GM12865 (cell line): ENCODE data around the gene SARS1.

Experiments
- DNase-seq: peaks from one replicate; pipeline ENCODE4 v3.0.0; 2010; ENCODE audit warnings: low read depth
- H3K4me3 ChIP-seq: 2 replicates; pipeline ENCODE4 v1.5.1; 2011; ENCODE audit warnings: mild to moderate bottlenecking, low read depth, low read length, control low read depth
- TF ChIP-seq, protein P1 (sequence below): IDR thresholded peaks from 2 replicates; pipeline ENCODE4 v1.5.1; 2011; ENCODE audit warnings: low read length, control low read depth, low read depth, inconsistent platforms; ENCODE audit not compliant: insufficient read depth; ENCODE audit errors: missing control alignments

The SARS1 gene

DNA sequence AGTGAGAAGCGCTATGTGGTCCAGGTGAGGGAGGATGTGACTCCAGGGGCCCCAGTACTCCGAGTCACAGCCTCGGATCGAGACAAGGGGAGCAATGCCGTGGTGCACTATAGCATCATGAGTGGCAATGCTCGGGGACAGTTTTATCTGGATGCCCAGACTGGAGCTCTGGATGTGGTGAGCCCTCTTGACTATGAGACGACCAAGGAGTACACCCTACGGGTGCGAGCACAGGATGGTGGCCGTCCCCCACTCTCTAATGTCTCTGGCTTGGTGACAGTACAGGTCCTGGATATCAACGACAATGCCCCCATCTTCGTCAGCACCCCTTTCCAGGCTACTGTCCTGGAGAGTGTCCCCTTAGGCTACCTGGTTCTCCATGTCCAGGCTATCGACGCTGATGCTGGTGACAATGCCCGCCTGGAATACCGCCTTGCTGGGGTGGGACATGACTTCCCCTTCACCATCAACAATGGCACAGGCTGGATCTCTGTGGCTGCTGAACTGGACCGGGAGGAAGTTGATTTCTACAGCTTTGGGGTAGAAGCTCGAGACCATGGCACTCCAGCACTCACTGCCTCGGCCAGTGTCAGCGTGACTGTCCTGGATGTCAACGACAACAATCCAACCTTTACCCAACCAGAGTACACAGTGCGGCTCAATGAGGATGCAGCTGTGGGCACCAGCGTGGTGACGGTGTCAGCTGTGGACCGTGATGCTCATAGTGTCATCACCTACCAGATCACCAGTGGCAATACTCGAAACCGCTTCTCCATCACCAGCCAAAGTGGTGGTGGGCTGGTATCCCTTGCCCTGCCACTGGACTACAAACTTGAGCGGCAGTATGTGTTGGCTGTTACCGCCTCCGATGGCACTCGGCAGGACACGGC is 37.8 kb downstream of the SARS1 start:
- H3K4me3 ChIP-seq: no peak overlapping the region
- TF ChIP-seq, protein P1, sequence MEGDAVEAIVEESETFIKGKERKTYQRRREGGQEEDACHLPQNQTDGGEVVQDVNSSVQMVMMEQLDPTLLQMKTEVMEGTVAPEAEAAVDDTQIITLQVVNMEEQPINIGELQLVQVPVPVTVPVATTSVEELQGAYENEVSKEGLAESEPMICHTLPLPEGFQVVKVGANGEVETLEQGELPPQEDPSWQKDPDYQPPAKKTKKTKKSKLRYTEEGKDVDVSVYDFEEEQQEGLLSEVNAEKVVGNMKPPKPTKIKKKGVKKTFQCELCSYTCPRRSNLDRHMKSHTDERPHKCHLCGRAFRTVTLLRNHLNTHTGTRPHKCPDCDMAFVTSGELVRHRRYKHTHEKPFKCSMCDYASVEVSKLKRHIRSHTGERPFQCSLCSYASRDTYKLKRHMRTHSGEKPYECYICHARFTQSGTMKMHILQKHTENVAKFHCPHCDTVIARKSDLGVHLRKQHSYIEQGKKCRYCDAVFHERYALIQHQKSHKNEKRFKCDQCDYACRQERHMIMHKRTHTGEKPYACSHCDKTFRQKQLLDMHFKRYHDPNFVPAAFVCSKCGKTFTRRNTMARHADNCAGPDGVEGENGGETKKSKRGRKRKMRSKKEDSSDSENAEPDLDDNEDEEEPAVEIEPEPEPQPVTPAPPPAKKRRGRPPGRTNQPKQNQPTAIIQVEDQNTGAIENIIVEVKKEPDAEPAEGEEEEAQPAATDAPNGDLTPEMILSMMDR: no peak

DNA sequence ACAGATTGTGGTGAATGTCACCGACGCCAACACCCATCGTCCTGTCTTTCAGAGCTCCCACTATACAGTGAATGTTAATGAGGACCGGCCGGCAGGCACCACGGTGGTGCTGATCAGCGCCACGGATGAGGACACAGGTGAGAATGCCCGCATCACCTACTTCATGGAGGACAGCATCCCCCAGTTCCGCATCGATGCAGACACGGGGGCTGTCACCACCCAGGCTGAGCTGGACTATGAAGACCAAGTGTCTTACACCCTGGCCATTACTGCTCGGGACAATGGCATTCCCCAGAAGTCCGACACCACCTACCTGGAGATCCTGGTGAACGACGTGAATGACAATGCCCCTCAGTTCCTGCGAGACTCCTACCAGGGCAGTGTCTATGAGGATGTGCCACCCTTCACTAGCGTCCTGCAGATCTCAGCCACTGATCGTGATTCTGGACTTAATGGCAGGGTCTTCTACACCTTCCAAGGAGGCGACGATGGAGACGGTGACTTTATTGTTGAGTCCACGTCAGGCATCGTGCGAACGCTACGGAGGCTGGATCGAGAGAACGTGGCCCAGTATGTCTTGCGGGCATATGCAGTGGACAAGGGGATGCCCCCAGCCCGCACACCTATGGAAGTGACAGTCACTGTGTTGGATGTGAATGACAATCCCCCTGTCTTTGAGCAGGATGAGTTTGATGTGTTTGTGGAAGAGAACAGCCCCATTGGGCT is 38.6 kb downstream of the SARS1 start:
- TF ChIP-seq, protein P1: no peak
- no peak for DNase-seq
- H3K4me3 ChIP-seq: no peak overlapping the region

More for the DNA sequence above, 37.8 kb downstream of the SARS1 start:
- no peak for DNase-seq

DNA sequence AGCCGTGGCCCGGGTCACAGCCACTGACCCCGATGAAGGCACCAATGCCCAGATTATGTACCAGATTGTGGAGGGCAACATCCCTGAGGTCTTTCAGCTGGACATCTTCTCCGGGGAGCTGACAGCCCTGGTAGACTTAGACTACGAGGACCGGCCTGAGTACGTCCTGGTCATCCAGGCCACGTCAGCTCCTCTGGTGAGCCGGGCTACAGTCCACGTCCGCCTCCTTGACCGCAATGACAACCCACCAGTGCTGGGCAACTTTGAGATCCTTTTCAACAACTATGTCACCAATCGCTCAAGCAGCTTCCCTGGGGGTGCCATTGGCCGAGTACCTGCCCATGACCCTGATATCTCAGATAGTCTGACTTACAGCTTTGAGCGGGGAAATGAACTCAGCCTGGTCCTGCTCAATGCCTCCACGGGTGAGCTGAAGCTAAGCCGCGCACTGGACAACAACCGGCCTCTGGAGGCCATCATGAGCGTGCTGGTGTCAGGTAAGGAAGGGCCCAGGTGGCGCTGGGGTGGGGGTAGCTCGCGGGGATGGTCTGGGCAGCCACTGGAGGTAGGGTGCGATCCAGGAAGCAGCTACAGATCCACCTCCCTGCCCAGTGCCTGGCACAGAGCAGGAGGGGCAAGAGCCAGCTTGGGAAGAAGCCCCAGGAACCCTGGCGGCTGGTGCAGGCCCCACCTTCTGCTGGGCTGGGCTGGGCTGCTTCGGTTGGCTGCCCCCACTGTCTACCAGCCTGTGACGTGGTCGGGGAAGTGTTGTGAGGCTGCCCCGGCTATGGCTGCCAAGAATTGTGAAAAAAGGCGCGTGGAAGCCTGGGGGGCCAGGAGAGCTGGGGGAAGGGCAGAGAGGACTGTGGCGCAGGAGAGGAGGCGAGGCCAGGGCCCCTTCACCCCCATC is 39.4 kb downstream of the SARS1 start:
- DNase-seq: no peak
- TF ChIP-seq, protein P1: no peak
- H3K4me3 ChIP-seq: no peak overlapping the region

DNA sequence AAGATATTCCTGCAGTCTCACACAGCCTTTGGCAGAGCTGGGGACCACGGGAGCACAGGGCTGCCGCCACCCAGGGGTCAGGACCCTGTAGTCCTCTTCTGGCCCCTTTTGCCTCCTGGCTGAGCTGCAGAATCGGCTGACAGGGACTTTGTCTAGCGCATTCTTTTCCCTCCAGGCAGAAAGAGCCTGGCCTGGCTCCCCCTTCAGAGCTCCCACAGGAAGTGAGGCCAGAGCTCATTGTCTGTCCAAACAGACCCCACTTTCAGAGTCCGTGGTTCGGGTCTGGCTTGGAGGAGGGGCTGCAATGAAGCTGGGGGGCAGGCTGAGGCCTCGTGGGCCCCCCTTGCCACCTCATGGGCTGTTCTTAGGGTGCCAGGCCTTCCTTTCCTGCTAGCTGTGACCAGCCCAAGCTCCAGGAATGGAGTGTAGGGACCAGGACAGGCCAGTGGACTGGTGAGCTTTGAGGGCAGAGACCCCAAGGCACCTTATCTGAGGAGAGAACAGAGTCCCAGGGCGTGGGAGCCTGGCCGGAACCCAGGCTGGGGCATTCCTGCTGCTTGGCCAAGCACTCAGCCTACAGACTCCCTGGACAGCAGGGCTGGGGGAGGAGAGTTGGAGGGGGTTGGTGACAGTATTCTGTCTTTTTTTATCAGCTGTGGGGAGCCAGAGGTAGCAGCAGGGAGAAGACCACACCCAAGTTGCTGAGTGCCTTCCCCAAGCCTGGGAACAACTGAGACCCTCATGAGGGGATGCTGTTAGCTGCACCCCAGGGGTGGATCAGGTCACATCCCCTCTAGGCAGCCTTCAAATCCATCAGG is 40.3 kb downstream of the SARS1 start:
- H3K4me3 ChIP-seq: no peak overlapping the region
- TF ChIP-seq, protein P1: no peak
- no peak for DNase-seq

DNA sequence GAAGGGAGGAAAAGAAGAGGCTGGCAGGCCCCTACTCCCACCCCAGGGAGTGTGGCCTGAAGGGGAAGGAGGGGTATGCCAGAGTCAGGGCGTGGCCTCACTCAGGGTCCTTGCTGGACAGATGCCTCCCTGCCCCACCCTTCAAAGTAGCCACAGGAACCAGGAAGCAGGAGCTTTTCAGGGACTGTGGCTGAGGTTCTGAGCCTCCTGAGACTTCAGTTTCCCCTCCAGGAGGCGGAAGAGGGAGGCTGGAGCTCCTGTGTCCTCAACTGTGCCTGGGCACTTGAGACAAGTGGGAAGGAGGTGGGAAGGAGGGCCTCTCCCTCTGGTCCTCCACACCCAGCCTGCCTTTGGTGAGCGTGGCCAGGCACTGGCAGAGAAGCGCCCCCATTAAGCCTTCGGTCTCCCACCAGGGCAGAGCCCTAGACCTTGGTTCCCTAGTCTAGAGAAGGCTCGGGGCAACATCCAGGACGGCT is 40.9 kb downstream of the SARS1 start:
- no peak overlapping the region for H3K4me3 ChIP-seq
- TF ChIP-seq, protein P1: no peak
- DNase-seq: no peak
